SK-N-DZ (cell line): ENCODE results near the gene HNRNPUL1.

Experiments used
- DNase-seq: peaks from one replicate; pipeline ENCODE4 v3.0.0-alpha.2; 2015; ENCODE audit warnings: low spot score

The HNRNPUL1 gene

GRCh38 chr19:41233748-41234240, 30.4 kb upstream of the HNRNPUL1 start:
- no peak for DNase-seq

- DNase-seq, result no peak
These were observed 29.5 kb upstream of the HNRNPUL1 start for GRCh38 chr19:41234512-41235168.

- no peak for DNase-seq
These were observed 28.7 kb upstream of the HNRNPUL1 start for GRCh38 chr19:41235480-41235879.

- no peak for DNase-seq
These were observed 25.9 kb upstream of the HNRNPUL1 start for GRCh38 chr19:41238244-41238643.

GRCh38 chr19:41239363-41239762, 24.8 kb upstream of the HNRNPUL1 start:
- no peak for DNase-seq

GRCh38 chr19:41239961-41240574, 24.1 kb upstream of the HNRNPUL1 start:
- DNase-seq, result no peak

- DNase-seq, result no peak
These were observed 22.3 kb upstream of the HNRNPUL1 start for GRCh38 chr19:41241859-41242258.

- no peak for DNase-seq
These were observed 20.1 kb upstream of the HNRNPUL1 start for GRCh38 chr19:41244117-41244516.

GRCh38 chr19:41245843-41246242, 18.3 kb upstream of the HNRNPUL1 start:
- DNase-seq, result no peak

GRCh38 chr19:41248895-41249294, 15.3 kb upstream of the HNRNPUL1 start:
- no peak for DNase-seq

- no peak for DNase-seq
These were observed 14.3 kb upstream of the HNRNPUL1 start for GRCh38 chr19:41249707-41250423.

- DNase-seq, result no peak
These were observed 10.5 kb upstream of the HNRNPUL1 start for GRCh38 chr19:41253660-41254059.

GRCh38 chr19:41255171-41255570, 9.0 kb upstream of the HNRNPUL1 start:
- no peak for DNase-seq

GRCh38 chr19:41261474-41262190, 2.5 kb upstream of the HNRNPUL1 start:
- DNase-seq, result no peak

- no peak for DNase-seq
These were observed 926 bp upstream of the HNRNPUL1 start for GRCh38 chr19:41263042-41263849.

- no peak for DNase-seq
These were observed 616 bp downstream of the HNRNPUL1 start for GRCh38 chr19:41264581-41265394.

- no peak for DNase-seq
These were observed 1.4 kb downstream of the HNRNPUL1 start for GRCh38 chr19:41265395-41266153.

GRCh38 chr19:41269055-41269454, 4.9 kb downstream of the HNRNPUL1 start:
- no peak for DNase-seq

- DNase-seq, result no peak
These were observed 5.4 kb downstream of the HNRNPUL1 start for GRCh38 chr19:41269571-41269970.

GRCh38 chr19:41273076-41273475, 8.9 kb downstream of the HNRNPUL1 start:
- no peak for DNase-seq
